ENCODE results near the gene TBC1D22A. TPM values are rescaled to one million over a fixed set of nuclear protein-coding genes. Genes with fewer than 3 reads are reported as not detected.

The TBC1D22A gene
- total RNA-seq, 6 experiments from 2014 or later = 20.4 to 24.1 (median 22.2) TPM

- peak; percentile 62 for TF ChIP-seq CTCF (IDR thresholded peaks at IDR 0.05)
- H3K9me3 Mint-ChIP-seq = no peaks in the 10 kb centered on the region
- H3K4me3 Mint-ChIP-seq = no peak overlapping the region
- no peaks in the 10 kb centered on the region; the same call in 1 of the 2 replicates for H3K36me3 Mint-ChIP-seq (ENCODE audit: low read depth)
- no peak overlapping the region; the same call in 1 of the 2 replicates for H3K27ac Mint-ChIP-seq
- H3K27me3 Mint-ChIP-seq (ENCODE audit: insufficient read depth) = peaks cover 2% of the 10 kb centered on the region
- peak; percentile 3 for DNase-seq
- H3K4me1 Mint-ChIP-seq (ENCODE audit: low read depth) = peaks cover 5% of the 10 kb centered on the region
These were observed 234.3 kb downstream of the TBC1D22A start for GRCh38 chr22:46996595-46997310.

GRCh38 chr22:46997311-46997970 lies 235.0 kb downstream of the TBC1D22A start:
- no peaks in the 10 kb centered on the region; the same call in 1 of the 2 replicates for H3K36me3 Mint-ChIP-seq (ENCODE audit: low read depth)
- no peak for DNase-seq

GRCh38 chr22:46998331-46998730 lies 235.9 kb downstream of the TBC1D22A start:
- no peaks in the 10 kb centered on the region; the same call in 1 of the 2 replicates for H3K36me3 Mint-ChIP-seq (ENCODE audit: low read depth)
- peaks cover 2% of the 10 kb centered on the region for H3K27me3 Mint-ChIP-seq (ENCODE audit: insufficient read depth)
- no peak overlapping the region for H3K4me3 Mint-ChIP-seq
- H3K9me3 Mint-ChIP-seq = no peaks in the 10 kb centered on the region
- H3K27ac Mint-ChIP-seq = no peak overlapping the region
- TF ChIP-seq CTCF (IDR thresholded peaks at IDR 0.05) = no peak
- DNase-seq = no peak
- peaks cover 5% of the 10 kb centered on the region for H3K4me1 Mint-ChIP-seq (ENCODE audit: low read depth)

More at GRCh38 chr22:46997311-46997970, 235.0 kb downstream of the TBC1D22A start:
- H3K27me3 Mint-ChIP-seq (ENCODE audit: insufficient read depth) = peaks cover 2% of the 10 kb centered on the region
- H3K4me1 Mint-ChIP-seq (ENCODE audit: low read depth) = peaks cover 5% of the 10 kb centered on the region
- no peak overlapping the region for H3K4me3 Mint-ChIP-seq
- H3K27ac Mint-ChIP-seq = no peak overlapping the region
- no peak for TF ChIP-seq CTCF (IDR thresholded peaks at IDR 0.05)
- H3K9me3 Mint-ChIP-seq = no peaks in the 10 kb centered on the region

GRCh38 chr22:47000256-47000655 lies 237.8 kb downstream of the TBC1D22A start:
- Mint-ChIP-seq H3K4me1 (ENCODE audit: low read depth) (peaks cover 5% of the 10 kb centered on the region), H3K27me3 (ENCODE audit: insufficient read depth) (peaks cover 2% of the 10 kb centered on the region), H3K36me3 (ENCODE audit: low read depth) (no peaks in the 10 kb centered on the region; the same call in 1 of the 2 replicates), H3K9me3 (no peaks in the 10 kb centered on the region), H3K27ac (no peak overlapping the region), H3K4me3 (no peak overlapping the region)
- no peak for DNase-seq
- TF ChIP-seq CTCF (IDR thresholded peaks at IDR 0.05) = no peak

GRCh38 chr22:47000888-47001287 lies 238.4 kb downstream of the TBC1D22A start:
- no peak for TF ChIP-seq CTCF (IDR thresholded peaks at IDR 0.05)
- Mint-ChIP-seq H3K4me1 (ENCODE audit: low read depth) (peaks cover 5% of the 10 kb centered on the region), H3K27me3 (ENCODE audit: insufficient read depth) (peaks cover 2% of the 10 kb centered on the region), H3K9me3 (no peaks in the 10 kb centered on the region), H3K36me3 (ENCODE audit: low read depth) (no peaks in the 10 kb centered on the region; the same call in 1 of the 2 replicates), H3K4me3 (no peak overlapping the region), H3K27ac (no peak overlapping the region)
- no peak for DNase-seq

Measured in HFFc6 (cell line).